ELR (cell line): Measurements from ENCODE around the gene TMCO5A.
"Not testable (repeated sequence)": the region's sequence is repeated elsewhere in the genome, so short reads cannot be mapped to it uniquely, and the experiment has no call there.

Experiments used
- DNase-seq: peaks from one replicate; pipeline ENCODE4 v3.0.0-alpha.2; 2015; ENCODE audit warnings: low read depth

Gene TMCO5A

GRCh38 chr15:37934340-37934739 is at the start of gene TMCO5A:
TSS of gene TMCO5A (plus strand) at chr15:37934640. CDS start at chr15:37936324, 1,684 bp downstream.
- no peak for DNase-seq

GRCh38 chr15:37885651-37886050 is 48.8 kb upstream of the TMCO5A start:
- DNase-seq = peak; percentile 64

DNA sequence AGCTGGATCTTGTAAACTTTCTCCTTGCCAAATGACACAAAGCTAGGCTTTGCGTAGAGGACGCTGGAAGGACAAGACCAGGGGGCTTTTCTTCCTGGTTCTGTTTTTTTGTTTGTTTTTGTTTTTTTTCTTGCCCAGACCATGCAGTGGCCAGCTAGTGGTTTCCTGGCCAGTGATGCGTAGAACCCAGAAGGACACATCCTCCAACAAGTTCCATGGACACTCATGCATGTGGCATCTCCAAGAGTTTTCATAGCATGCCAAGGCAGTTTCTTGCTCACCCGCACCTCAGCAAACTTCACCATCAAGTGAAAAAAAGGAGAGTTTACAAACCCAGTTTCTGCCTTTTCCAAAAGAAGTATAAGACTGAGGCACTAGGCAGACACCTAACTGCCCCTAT is 46.1 kb upstream of the TMCO5A start:
- DNase-seq = no peak

DNA sequence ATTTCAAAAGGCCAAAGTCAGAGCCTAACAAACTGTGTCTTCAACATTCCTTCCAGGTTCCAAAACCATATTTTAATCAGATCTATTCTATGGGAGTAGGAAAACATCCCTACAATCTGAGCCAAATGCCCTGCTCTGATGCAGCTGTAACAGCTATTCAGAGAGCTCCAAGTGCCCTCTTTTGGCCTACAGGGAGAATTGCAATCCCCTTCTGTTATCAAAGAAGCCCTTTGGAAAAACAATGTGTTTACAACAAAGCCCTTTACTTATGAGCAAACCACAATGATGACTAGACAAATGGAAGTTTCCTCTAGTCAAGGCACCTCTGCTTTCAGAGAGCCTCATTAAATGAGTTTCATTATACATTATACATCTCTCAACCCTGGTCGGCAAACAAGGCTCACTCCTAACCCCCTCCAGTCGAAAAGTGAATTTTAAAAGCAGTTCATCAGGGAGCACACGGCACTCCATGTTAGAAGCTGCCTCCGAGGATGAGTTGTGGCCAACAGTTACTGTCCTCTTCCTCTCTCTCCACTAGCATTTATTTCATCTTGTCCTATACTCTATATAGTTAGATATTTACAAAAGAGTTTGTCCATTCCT is 42.6 kb upstream of the TMCO5A start:
- DNase-seq = peak; percentile 79

- DNase-seq = no peak
Measured at GRCh38 chr15:37893309-37893708, 41.1 kb upstream of the TMCO5A start.

DNA sequence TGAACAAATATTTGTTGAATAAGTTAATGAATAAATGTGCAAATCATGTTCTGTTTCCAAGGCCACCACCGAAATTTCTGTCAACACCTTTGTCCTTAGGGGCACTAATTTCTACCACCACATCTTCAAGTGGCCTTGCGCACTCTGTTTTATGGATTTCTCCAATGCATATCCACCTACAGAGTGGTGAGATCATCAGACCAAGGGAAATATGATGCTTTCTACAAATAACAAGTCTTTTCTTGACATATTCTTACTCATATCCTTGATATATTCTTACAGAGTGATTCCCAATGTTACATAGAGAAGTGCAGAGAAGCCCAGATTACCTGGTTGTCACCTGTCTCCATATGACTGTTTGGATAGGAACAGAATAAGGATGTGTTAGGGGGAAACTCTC is 36.1 kb upstream of the TMCO5A start:
- DNase-seq = no peak

DNA sequence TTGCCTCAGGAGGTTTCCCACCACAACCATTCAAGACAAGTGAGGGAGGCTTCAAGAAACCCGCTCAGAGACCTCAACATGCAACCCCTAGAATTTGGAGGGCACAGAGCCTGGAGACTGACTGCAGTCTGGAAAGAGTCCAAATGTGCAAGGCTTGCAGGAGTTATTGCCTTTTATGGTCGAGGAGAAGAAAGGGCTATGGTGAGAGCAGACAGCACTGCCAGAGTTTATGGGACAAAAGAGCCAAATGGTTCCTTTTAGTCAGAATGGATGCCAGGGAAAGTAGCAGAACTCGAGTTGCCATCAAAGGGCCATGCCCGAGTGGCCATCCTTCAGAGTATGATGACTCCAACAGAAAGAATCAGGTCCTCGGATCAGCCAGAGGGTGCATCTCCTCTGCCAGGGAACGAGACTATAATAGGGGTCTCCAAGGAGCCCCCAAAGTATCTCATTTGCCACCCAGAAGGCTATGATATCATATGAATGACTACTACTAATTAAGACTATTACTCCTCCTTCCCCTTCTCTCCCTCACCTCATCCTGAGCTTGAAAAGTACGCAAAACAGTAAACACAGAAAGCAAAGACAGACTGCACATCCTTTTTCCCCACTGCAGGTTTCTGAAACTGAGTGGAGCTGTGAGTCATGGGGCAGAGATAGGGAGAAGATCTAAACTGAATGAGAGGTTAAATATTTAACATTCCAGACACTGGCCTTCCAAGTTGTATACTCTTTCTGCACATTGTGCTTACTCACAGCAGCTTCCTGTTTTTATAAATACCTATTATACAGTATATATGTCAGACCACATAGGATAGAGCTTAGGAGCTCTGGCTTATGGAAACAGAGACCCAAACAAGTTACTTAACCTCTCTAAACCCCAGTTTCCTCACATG is 33.9 kb upstream of the TMCO5A start:
- peak; percentile 89 for DNase-seq

DNA sequence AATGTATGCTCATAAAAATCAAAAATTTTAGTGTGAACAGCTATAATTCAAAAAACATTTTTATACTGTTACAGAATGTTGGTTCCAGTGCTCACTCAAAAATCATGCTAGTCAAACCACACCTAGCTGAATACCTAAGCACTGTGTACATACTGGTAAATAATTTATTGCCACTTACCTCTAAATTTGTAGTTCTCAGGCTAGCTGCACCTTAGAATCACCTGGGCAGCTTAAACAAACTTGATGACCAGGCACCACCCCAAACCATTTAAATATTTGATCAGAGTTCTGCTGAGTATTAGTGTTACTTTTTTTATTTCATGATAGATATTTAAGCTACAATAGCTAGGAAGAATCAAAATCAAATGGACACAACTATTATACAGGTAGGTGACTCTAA is 32.3 kb upstream of the TMCO5A start:
- DNase-seq = no peak

GRCh38 chr15:37903919-37904625 is 30.4 kb upstream of the TMCO5A start:
- DNase-seq = no peak

DNA sequence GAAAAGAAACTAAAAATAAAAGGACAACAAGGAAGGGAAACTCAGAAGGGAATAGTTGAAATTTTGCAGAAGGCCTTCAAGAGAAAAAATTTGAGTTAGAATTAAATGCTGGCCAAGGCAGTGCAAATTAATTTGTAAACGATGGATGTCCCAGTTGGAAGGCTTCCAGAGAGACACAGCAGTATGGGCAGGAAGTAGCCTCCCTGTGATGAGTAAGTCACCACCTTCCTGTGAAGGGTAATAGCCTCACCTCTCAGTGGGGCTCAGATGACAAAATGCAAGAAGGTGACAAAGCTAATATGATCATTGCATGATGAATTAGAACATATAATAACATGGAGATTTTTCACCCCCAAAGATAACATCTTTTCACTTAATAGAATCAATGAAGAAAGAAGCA is 27.3 kb upstream of the TMCO5A start:
- DNase-seq = peak; percentile 66

DNA sequence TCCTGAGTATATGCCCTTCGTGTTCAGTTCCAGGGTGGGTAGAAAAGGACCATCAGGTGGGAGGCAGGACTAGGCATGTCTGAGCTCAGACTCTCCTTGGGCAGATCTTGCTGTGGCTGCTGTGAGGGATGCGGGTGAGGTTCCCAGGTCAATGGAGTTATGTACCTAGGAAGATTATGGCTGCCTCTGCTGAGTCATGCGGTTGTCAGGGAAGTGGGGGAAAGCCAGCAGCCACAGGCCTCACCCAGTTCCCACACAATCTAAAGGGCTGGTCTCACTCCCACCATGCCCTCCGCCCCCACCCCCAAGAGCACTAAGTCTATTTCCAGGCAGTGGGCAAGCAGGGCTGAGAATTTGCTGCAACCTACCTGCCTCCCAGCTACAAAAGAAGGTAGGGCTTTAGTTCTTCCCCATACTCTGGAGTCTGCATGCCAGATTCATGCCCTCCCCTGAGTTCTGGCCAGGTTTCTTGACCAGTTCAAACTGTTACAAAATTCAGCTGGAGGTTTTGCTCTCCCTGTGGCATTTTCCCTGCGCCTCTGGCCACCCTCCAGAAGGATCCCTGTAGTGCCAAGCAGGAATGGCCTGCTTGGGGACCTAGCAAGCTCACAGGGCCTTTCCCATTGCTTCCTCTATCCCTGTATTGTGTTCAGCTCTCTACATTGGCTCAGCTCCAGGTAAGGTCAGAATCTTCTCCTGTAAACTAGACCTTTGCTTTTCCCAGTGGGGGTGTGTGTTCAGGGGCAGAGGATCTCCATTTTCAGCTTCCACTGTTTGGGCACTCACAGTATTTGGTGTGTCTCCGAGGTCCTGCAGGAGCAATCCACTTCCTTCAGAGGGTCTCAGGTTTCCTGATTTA is 12.7 kb upstream of the TMCO5A start:
- DNase-seq = peak; percentile 29

DNA sequence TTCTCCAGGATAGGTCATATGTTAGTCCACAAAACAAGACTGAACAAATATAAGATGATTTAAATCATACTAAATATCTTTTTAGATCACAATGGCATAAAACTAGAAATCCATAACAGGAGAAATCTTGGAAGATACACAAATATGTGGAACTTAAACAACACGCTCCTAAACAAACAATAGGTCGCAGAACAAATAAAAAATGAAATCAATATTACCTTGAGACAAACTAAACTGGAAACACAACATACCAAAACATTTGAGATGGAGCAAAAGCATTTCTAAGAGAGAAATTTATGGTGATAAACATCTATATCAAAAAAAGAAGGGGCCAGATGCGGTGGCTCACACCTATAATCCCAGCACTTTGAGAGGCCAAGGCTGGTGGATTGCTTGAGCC is 8.3 kb upstream of the TMCO5A start:
- DNase-seq = no peak

- DNase-seq = no peak
Measured at GRCh38 chr15:37929238-37929637, 5.2 kb upstream of the TMCO5A start.

GRCh38 chr15:37931321-37931720 is 3.1 kb upstream of the TMCO5A start:
- peak; percentile 37 for DNase-seq

GRCh38 chr15:37931868-37932267 is 2.6 kb upstream of the TMCO5A start:
- peak; percentile 70 for DNase-seq

DNA sequence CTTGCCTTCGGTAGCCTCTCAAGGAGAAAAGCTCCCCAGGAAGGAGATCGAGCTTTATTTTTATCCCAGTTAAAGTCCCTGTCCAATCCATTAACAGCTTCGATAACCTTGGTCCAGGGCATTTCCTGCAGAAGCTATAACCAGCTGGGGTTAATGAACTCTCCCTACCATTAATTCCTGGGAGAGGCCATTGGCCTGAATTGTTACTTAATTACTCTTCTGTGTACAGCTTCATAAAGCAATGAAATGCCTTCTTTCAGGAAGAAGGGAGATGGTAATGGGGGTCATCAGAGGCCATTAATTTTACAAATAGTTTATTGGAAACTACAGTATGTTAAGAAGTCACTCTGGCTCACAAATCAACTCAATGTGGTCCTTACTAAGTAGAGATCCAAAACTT is 1.9 kb upstream of the TMCO5A start:
- DNase-seq = no peak

- DNase-seq = peak; percentile 23
Measured at GRCh38 chr15:37933666-37934065, 774 bp upstream of the TMCO5A start.

GRCh38 chr15:37940876-37941275 is 6.4 kb downstream of the TMCO5A start:
- no peak for DNase-seq

DNA sequence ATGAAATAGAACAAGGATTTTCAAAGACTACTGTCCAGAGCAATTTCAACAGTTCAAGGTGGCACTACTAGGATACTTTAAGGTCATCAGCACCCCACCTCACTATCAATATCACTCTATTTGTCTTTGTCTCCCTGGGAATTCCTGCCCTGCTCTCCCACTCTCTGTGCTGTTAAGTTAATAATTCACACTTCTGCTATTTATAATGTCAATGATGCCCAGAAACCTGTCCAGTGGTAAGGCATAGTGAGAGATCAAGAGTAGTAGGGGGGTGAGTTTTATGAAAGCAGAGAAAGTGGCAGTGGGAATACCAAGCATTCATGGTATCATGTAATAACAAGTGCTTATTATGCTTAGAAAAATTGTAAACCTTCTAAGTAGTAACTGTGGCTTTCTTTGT is 7.3 kb downstream of the TMCO5A start:
- DNase-seq = no peak

- DNase-seq = no peak
Measured at GRCh38 chr15:37951999-37952398, 17.6 kb downstream of the TMCO5A start.

DNA sequence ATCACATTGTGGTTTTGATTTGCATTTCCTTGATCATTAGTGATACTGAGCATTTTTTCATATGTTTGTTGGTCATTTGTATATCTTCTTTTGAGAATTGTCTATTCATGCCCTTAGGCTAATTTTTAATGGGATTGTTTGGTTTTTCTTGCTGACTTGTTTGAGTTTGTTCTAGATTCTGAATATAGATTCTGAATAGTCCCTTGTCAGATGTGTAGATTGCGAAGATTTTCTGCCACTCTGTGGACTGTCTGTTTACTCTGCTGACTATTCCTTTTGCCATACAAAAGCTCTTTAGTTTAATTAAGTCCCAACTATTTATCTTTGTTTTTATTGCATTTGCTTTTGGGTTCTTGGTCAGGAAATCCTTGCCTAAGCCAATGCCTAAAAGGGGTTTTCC is 26.3 kb downstream of the TMCO5A start:
- DNase-seq = not testable (repeated sequence)

GRCh38 chr15:37967788-37968187 is 33.3 kb downstream of the TMCO5A start:
- DNase-seq = no peak
